ENCODE measurements around the gene FUBP3. TPM values are rescaled to one million over a fixed set of nuclear protein-coding genes. Genes with fewer than 3 reads are reported as not detected.

Gene FUBP3
- total RNA-seq, 1 experiment from 2014 or later = 73.7 TPM

GRCh38 chr9:130631331-130632080 lies 52.1 kb downstream of the FUBP3 start:
- ChIA-PET CTCF (no interaction called here), POLR2A (no interaction called here), RAD21 (ENCODE audit: low non-redundant PET in 1 of 2, low total read pairs in 2 of 2, uncharacterized antibody in 2 of 2, unreplicated experiment in 2 of 2) (no interaction called here)
- Histone ChIP-seq H3K9me2 (ENCODE audit: insufficient read depth) (no peaks in the 10 kb centered on the region), H3K9me3 (ENCODE audit: control insufficient read depth in 1 of 2, insufficient read depth in 1 of 2, low read depth in 1 of 2, low read length in 2 of 2) (no peaks in the 10 kb centered on the region), H2AFZ (ENCODE audit: low read depth, low read length, poor library complexity, severe bottlenecking) (no peak overlapping the region), H3K36me3 (ENCODE audit: control insufficient read depth in 1 of 2, insufficient read depth in 2 of 2, low read length in 2 of 2) (peaks cover 23 to 29% of the 10 kb centered on the region in 2 experiments; a peak in 3 of 4 replicates), H3K27me3 (ENCODE audit: insufficient read depth, low read length) (no peaks in the 10 kb centered on the region), H3K27ac (ENCODE audit: low read depth, low read length) (no peak overlapping the region), H3K4me1 (ENCODE audit: control insufficient read depth in 1 of 2, insufficient read depth in 2 of 2, low read length in 2 of 2) (no peaks in the 10 kb centered on the region), H4K20me1 (ENCODE audit: insufficient read depth) (no peaks in the 10 kb centered on the region), H3K4me3 (replicated peaks in 1 of 2; ENCODE audit: low read depth in 1 of 2, low read length in 2 of 2) (no peak overlapping the region), H3K9ac (ENCODE audit: low read length) (no peak overlapping the region), H3K79me2 (ENCODE audit: insufficient read depth, low read length) (peaks cover 4% of the 10 kb centered on the region; the same call in 1 of the 2 replicates), H3K4me2 (ENCODE audit: low read length) (no peak overlapping the region)
- ATAC-seq (no peak), DNase-seq (ENCODE audit: low read depth, low spot score) (no peak)
- no TSS peak for BruUV-seq (replicated peaks)
- TF ChIP-seq SIN3A (IDR thresholded peaks at IDR 0.05; ENCODE audit: low read depth) = no peak
- no peak for TF ChIP-seq ZFX (IDR thresholded peaks at IDR 0.05)
- TF ChIP-seq CTCF (IDR thresholded peaks at IDR 0.05 in 2 of 3, conservative IDR thresholded peaks at IDR 0.05 in 1 of 3; ENCODE audit: borderline replicate concordance in 1 of 3, insufficient read depth in 1 of 3, low read depth in 2 of 3, low read length in 2 of 3) = no peak
- TF ChIP-seq ELF1 (IDR thresholded peaks at IDR 0.05; ENCODE audit: borderline replicate concordance, low read depth) = no peak
- TF ChIP-seq EZH2 (IDR thresholded peaks at IDR 0.05) = no peak
- no peak for TF ChIP-seq MAX (IDR thresholded peaks at IDR 0.05)
- TF ChIP-seq FOSL1 (IDR thresholded peaks at IDR 0.05; ENCODE audit: low read depth) = no peak
- TF ChIP-seq CEBPB (IDR thresholded peaks at IDR 0.05; ENCODE audit: low read depth) = no peak
- TF ChIP-seq SRF (IDR thresholded peaks at IDR 0.05; ENCODE audit: low read depth) = no peak
- no peak for TF ChIP-seq POLR2A (IDR thresholded peaks at IDR 0.05; ENCODE audit: borderline replicate concordance, extremely low read depth, insufficient read depth, insufficient read length)
- TF ChIP-seq EGR1 (IDR thresholded peaks at IDR 0.05; ENCODE audit: low read depth) = no peak
- TF ChIP-seq EZH2phosphoT487 (IDR thresholded peaks at IDR 0.05; ENCODE audit: borderline replicate concordance) = no peak
- TF ChIP-seq JUND (IDR thresholded peaks at IDR 0.05) = no peak
- TF ChIP-seq ATF3 (IDR thresholded peaks at IDR 0.05) = no peak
- no peak for TF ChIP-seq RAD21 (IDR thresholded peaks at IDR 0.05; ENCODE audit: low read depth)
- no peak for TF ChIP-seq POLR2AphosphoS5 (IDR thresholded peaks at IDR 0.05; ENCODE audit: low read depth, low read length)
- no peak for TF ChIP-seq REST (IDR thresholded peaks at IDR 0.05; ENCODE audit: low read depth)
- TF ChIP-seq ZBTB33 (IDR thresholded peaks at IDR 0.05; ENCODE audit: extremely low read depth, insufficient replicate concordance, low read length) = no peak
- TF ChIP-seq TCF7L2 (IDR thresholded peaks at IDR 0.05; ENCODE audit: borderline replicate concordance, extremely low read depth, insufficient read depth, insufficient read length) = no peak
- intact Hi-C loops (cut with micrococcal nuclease) = no loop called here

Data from HCT116 (cell line).